HG02973 (cell line): ENCODE results near the gene GATA6.
"Not testable (repeated sequence)": the region's sequence is repeated elsewhere in the genome, so short reads cannot be mapped to it uniquely, and the experiment has no call there.

Experiments used
- ATAC-seq: cut with Tn5 transposase; IDR thresholded peaks from one replicate; pipeline ENCODE4 v1.9.1; 2021; ENCODE audit warnings: moderate library complexity; ENCODE audit not compliant: unreplicated experiment

GATA6 gene

DNA sequence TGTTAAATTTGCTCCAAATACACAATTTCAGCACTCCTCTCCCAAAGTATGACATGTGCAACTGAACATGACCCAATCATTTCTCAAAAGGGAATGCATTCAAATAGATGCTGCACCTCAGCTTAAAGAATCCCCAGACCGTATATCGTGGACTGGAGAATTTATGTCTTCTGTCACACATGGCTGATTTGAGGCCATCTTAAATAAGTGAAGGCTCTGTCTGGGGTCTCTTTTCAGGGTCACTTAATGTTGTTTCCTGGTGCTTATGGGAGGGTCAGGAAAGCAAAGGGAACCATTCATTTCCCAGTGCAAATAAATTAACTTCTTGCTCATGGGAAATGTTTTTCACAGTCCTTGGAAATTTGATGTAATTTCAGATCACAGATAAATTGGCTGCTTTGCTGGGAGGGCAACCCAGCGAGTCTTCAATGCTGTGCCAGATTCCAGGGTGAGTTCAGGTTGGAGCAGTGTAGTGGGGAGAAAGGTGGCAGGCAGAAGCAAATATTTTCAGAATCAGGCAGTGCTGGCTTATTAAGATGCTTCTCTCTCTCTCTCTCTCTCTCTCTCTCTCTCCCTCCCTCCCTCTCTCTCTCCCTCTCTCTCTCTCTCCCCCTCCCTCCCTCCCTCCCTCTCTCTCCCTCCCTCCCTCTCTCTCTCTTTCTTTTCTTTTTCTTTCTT is 34.3 kb downstream of the GATA6 start:
- no peak for ATAC-seq

DNA sequence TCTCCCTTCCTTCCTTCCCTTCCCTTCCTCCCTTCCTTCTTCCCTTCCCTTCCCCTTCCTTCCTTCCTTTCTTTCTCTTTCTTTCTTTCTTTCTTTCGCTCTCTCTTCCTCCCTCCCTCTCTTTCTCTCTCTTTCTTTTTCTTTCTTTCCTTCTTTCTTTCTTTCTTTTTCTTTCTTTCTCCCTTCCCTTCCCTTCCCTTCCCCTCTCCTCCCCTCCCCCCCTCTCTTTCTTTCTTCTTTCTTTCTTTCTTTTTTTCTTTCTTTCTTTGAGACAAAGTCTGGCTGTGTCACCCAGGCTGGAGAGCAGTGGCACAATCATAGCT is 34.8 kb downstream of the GATA6 start:
- ATAC-seq, result no peak

GRCh38 chr18:22204996-22205395 is 35.6 kb downstream of the GATA6 start:
- no peak for ATAC-seq

DNA sequence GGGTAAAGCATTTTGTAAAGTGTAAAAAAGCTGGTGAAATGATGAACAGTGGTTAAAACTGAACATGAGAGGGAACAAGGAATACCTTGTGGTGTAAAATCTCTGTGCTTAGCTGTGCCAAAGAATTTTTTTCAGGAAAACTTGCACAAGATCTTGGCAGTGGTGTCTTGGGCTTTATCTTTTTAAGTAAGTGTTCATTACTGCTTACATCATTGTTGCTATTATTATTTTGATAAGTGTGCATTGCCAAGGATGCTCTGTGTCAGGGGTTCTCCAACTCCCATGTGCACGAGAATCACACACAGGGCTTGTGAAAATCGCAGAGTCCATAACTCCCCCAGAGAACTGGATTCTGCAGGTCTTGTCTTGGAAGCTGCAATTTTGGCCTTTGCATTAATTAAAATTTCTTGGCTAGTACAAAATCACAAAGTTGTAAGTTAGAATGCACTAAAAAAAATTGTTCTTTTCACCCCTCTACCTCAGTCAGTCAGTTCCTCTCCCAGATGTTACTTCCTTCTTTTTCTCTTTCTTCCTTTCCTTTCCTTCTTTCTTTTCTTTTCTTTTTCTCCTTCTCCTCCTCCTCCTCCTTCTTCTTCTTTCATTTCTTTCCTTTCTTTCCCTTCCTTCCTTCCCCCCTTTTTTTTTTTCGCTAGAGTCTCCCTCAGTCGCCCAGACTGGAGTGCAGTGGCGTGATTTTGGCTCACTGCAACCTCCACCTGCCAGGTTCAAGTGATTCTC is 37.8 kb downstream of the GATA6 start:
- ATAC-seq, result no peak

- ATAC-seq, result no peak
These were observed 40.9 kb downstream of the GATA6 start for GRCh38 chr18:22210311-22210754.

- ATAC-seq, result no peak
These were observed 42.3 kb downstream of the GATA6 start for GRCh38 chr18:22211657-22212056.

DNA sequence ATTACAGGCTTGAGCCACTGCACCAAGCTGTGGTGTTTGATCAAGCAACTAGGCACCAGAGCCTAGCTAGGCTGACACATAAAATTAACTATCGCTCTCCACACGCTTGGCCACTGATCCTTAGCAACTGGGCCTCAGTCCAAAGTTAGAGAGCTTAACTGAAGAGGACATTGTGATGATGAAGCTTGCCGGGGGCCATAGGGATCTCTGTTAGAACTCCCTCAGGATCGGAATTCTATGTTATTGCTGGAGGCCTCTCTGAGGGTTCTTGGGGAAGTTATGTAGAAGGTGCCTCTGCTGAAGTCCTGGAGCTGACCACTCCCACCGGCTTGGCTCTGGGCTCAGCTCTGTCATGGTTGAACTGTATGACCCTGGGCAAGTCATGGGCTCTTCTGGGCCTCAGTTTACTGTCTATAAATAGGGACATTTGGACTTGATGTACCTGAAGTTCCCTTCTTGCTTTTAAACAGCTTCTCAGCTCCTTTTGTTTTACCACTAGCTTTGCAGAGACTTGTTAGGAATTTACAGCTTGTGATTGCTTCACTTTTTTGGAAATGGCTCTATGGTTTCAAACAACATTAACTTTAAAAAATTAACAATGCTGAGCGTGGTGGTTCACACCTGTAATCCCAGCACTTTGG is 44.1 kb downstream of the GATA6 start:
- ATAC-seq, result no peak

DNA sequence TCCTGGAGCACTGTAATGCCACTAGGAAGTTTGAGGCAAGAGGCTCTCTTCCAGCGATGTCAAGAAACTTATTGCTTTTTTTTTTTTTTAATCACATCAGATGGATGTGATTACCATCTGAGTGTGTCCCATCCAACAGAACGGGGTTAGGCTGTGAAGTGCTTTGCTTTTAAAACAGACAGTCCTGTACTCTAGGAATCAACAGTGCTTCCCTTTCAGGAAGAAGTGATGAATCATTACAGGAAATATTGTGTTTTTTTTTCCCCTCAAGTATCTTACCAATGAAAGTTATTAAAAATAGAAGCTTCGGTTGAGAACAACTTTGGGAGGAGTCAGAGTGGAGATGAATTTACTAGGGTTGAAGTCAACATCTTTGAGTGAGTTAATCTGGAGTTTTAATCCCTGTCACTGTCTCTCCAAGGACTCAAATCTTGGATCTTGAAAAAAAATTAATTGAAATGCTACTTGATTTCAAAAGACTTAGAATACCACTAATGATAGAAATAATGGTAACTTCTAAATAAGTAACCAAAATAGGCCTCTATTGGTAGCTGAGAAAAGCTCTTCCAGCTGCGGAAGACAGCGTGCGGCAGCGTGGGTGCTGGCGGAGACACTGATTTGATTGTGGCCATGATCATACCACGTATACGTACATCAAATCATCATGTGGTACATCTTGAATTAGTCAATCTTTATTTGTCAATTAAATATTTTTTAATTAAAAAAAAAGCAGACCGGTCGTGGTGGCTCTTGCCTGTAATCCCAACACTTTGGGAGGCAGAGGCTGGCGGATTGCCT is 45.5 kb downstream of the GATA6 start:
- ATAC-seq, result no peak

DNA sequence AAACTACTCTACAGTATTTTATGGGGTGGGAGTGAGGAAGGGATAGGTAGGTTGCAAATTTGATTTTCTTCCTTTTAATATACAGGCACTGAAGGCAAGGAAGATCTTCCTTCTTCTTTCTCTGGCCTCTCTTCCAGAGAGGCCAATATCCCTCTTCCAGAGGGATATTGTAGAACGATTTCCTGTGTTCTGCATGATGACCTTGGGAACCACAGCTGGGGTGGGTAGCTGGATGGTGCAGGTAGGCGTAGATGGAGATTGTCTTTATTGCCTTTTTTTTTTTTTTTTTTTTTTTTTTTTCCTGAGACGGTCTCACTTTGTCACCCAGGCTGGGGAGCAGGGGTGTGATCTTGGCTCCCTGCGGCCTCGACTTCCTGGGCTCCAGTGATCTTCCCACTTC is 49.4 kb downstream of the GATA6 start:
- ATAC-seq, result no peak

- no peak for ATAC-seq
These were observed 50.4 kb downstream of the GATA6 start for GRCh38 chr18:22219568-22220355.

DNA sequence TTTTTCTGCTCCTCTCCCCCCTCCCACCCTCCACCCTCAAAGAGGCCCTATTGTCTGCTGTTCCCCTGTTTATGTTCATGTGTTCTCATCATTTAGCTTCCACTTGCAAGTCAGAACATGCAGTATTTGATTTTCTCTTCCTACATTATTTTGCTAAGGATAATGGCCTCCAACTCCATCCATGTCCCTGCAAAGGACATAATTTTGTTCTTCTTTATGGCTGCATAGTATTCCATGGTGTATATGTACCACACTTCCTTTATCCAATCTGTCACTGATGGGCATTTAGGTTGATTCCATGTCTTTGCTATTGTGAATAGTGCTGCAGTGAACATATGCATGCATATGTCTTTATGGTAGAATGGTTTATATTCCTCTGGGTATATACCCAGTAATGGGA is 51.2 kb downstream of the GATA6 start:
- not testable (repeated sequence) for ATAC-seq

- no peak for ATAC-seq
These were observed 52.0 kb downstream of the GATA6 start for GRCh38 chr18:22221350-22221749.

DNA sequence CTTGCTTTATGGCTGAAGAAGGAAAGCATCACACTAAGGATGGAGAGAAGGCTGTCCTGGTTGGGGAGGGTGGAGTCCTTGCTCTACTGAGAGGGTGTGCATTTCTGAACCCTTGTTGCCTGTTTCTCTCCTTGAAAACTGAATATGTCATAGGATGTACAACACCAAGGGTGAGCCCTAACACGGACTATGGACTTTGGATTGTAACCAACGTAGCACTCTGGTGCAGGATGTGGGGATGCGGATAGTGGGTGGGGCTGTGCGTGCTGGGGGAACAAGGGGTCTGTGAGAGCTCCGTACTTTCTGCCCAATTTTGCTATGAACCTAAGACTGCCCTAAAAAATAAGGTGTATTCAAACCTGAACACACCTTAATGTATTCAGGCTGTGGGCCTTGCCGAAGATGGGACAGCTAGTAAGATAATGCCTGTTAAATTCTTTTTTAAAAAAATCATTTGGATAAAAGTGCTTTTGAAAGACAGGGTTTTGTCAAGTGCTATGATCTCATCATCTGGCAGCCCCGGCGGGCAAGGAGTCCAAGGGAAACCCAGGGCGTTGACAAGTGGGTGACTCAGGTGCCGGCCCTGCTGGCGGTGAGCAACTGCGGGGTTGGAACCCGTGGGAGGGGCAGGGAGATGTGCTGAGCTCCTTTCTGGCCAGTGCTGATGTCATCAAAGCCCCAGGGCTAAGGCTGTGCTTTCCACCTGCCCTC is 54.0 kb downstream of the GATA6 start:
- ATAC-seq, result no peak

GRCh38 chr18:22223965-22224322 is 54.6 kb downstream of the GATA6 start:
- no peak for ATAC-seq

DNA sequence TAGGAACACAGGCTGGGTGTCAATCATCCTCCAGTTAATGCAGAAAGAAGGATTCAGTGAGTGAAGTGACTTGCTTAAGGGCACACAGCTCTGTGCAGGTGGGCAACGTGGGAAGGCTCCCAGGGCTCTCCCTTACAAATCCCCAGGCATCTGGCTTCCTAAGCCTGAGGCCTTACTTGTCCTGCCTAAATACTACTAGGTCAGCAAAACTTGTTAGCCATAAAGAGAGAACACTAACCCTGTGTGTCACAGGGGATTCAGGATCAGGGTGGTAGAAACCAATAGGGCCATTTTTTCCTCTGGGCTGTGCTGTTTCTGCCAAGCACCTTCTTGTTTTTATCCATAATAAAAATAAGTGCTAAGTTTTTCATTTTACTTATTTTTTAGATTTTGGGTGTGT is 55.0 kb downstream of the GATA6 start:
- ATAC-seq, result no peak

DNA sequence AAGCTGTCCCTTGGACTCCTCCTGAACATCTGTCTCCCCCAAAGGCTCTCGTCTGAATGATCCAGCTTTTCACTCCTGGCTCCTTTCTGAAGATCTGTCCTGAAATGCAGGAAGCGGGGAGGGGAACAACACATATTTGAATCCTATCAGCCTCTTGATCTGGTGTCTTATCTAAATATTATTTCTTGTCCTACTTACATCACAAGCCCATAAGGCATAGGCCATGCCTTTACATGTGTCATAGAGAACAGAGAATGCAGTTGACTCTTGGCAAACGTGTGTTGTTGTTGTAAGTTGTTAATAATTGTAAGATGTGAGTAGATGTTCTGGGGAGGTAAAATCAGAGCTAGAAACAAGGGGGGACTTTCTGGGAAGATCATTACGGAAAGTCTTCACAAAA is 57.4 kb downstream of the GATA6 start:
- no peak for ATAC-seq

DNA sequence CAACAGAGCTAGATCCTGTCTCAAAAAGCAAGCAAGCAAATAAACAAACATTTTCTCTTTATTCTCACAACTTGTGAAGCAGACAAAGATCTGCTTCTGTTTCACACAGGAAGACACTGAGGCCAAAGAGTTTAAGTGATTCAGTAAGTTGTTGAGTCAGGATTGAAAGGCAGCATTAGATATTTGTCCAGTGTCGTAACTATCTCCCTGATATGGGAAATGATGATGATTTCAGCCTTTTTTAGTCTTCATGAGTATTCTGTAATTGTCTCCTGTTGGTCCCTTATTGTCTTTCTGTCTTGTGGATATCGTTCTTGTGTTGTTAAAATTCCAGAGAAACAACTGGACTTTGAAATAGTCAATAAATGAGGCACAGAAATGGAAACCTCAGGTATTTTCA is 59.6 kb downstream of the GATA6 start:
- no peak for ATAC-seq

DNA sequence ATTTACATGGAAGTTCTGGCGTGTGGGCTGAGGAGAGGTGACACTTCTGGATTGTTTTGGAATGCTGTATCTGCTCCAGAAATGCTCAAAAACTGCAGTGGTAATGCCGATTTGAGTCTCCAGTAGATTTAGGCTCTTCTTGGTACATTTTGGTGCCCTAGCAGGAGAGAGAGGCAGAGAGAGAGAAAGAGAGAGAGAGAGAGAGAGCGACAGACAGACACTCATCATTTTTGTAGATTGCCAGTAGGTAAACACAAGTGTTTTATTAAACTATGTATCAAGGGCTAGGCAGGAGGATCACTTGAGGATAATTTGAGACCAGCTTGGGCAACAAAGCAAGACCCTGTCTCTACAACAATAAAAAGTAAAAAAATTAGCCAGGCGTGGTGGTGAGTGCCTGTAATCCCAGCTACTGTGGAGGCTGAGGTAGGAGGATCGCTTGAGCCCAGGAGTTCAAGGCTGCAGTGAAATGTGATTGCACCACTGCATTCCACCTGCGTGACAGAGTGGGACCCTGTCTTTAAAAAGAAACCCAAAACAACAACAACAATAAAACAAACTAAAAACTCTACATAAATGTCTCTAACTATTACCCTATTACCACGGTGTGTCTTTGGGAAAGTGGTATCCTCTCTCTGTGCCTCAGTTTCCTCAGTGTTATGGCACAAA is 60.2 kb downstream of the GATA6 start:
- no peak for ATAC-seq

DNA sequence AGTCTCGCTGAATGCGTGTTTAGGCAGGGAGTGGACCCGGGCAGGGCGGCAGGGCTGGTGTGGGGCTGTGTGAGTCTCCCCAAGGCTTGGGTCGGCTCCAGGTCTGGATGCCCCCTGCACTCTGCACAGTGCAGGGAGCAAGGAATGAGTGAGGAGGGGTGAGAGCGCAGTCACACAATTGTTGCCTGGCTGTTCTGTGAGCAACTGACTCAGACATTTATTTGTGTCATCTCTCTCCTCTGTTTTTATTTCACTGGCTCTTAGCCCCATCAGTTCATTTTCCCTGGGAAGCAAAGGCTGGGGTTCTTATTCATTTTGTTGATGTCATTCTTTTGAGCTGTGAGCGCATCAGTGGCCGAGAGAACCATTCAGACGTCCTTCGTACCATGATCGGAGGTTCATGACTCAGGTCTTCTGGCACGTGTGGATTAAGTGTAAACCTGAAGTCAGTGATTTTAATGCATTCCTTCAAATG is 61.1 kb downstream of the GATA6 start:
- no peak for ATAC-seq
